ENCODE measurements around the gene EIF4G1. TPM values are rescaled to one million over a fixed set of nuclear protein-coding genes. Genes with fewer than 3 reads are reported as not detected.

EIF4G1 gene
- total RNA-seq, 2 donors from 2014 or later: 263 to 524 TPM

DNA sequence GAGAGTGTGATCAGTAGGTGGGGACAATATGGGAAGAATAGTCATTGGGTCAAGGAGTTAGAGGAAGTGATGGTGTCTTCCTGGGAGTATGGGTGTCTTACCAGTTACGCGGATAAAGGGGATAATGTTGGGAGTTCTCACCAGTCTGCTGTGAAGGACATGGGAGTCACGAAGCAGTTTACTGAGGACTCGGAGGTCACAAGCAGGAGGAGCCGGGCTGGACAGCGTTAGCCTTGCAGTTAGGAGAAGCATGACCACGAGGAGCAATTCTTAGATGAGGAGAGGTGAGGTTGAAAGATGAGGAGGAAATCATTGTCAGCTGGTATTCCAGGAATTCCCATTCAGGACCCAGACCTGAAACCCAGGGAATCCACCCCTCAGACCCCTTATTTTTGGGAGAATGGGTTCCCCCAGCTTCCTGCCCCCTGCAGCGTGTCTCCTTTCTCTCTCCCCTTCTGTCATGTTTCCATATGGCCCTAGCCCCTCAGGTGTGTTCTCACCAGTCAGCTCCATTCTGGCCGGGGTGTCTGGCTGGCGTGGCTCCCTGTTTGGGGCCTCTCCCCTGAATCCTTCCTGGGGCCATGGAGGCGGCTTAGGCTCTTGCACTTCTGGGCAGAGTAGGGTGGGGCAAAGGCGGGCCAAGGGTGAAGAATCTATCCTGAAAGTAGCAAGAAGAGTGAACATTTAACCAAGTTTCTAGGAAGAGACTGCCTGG lies 61.5 kb downstream of the EIF4G1 start:
- Histone ChIP-seq H3K4me1 (peaks cover 4% of the 10 kb centered on the region), H3K9me3 (no peaks in the 10 kb centered on the region), H3K27ac (no peak overlapping the region), H3K36me3 (no peaks in the 10 kb centered on the region), H3K9ac (ENCODE audit: low read depth in 2 of 2, low read length in 2 of 2) (no peak overlapping the region), H3K4me3 (no peak overlapping the region), H3K27me3 (peaks cover 15% of the 10 kb centered on the region)
- no peak for DNase-seq
- intact Hi-C loops (cut with DNase I): loop anchor here (10.0 kb wide), 1 partner anchor 89 kb away; no protein-coding TSS in a partner anchor
- TF ChIP-seq, protein P1, sequence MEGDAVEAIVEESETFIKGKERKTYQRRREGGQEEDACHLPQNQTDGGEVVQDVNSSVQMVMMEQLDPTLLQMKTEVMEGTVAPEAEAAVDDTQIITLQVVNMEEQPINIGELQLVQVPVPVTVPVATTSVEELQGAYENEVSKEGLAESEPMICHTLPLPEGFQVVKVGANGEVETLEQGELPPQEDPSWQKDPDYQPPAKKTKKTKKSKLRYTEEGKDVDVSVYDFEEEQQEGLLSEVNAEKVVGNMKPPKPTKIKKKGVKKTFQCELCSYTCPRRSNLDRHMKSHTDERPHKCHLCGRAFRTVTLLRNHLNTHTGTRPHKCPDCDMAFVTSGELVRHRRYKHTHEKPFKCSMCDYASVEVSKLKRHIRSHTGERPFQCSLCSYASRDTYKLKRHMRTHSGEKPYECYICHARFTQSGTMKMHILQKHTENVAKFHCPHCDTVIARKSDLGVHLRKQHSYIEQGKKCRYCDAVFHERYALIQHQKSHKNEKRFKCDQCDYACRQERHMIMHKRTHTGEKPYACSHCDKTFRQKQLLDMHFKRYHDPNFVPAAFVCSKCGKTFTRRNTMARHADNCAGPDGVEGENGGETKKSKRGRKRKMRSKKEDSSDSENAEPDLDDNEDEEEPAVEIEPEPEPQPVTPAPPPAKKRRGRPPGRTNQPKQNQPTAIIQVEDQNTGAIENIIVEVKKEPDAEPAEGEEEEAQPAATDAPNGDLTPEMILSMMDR (IDR thresholded peaks at IDR 0.05): no peak

DNA sequence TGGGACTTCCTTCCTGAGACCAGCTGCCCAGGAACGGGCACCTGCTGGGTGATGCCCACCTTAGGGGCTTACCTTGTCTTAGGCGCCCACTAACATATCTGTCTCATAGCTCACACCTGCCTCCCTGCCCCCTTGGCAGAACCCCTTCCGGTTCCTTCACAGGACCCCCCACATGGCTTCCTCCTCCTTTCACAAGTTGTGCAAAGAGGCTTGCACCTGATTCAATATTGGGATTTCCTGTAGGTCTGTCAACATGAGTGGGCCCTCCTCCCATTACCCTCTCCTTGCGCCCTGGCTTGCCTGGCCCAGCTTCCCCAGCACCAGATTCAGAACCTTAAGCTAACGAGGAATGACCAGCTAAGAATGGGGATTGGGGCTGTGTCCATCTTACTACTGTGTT lies 63.0 kb downstream of the EIF4G1 start:
- TF ChIP-seq, protein P1 (IDR thresholded peaks at IDR 0.05): no peak
- no peak for DNase-seq
- no peak overlapping the region for H3K27ac ChIP-seq
- H3K9me3 ChIP-seq: no peaks in the 10 kb centered on the region
- H3K4me1 ChIP-seq: peaks cover 9% of the 10 kb centered on the region
- no peak overlapping the region for H3K9ac ChIP-seq (ENCODE audit: low read depth in 2 of 2, low read length in 2 of 2)
- peaks cover 30% of the 10 kb centered on the region for H3K27me3 ChIP-seq
- H3K4me3 ChIP-seq: no peak overlapping the region
- no peaks in the 10 kb centered on the region for H3K36me3 ChIP-seq
- intact Hi-C loops (cut with DNase I): loop anchor here (10.0 kb wide), 1 partner anchor 87 kb away; no protein-coding TSS in a partner anchor

DNA sequence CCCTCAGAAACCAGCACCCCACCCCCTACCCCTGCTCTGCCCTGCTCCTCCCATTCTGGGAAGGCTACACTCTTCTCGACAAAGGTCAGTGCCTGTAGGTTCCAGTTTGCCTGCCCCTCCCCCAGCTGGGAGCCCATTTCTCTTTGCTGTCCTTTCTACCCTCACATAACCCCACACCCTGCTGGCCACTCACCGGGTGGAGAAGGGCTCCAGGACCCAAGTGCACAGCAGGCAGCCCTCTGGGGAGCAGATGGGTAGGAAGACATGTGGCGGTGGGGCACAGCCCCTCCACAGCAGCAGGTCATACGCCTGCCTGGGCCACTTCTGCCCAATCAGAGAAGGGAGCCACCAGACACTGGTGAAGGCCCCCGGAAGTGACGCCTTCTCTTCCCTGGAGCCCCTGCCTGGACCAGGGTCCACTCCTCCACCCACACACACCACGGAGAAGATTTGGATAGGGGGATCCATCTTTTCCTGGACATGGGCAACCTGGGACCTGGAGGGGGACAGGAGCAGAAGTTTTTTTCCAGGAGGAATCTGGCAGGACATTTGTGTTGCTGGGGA lies 63.6 kb downstream of the EIF4G1 start, which contains the start of gene THPO:
TSS of gene THPO (minus strand) at position 326 of the 564 bp plus-strand sequence. CDS start 1,948 bp downstream, outside the sequence.
- TF ChIP-seq, protein P1 (IDR thresholded peaks at IDR 0.05): no peak
- H3K36me3 ChIP-seq: no peaks in the 10 kb centered on the region
- no peak within 1 kb of the TSS for H3K4me3 ChIP-seq
- intact Hi-C loops (cut with DNase I): loop anchor here (10.0 kb wide), 1 partner anchor 87 kb away; no protein-coding TSS in a partner anchor
- no peaks in the 10 kb centered on the region for H3K9me3 ChIP-seq
- H3K4me1 ChIP-seq: peaks cover 9% of the 10 kb centered on the region
- DNase-seq: no peak
- peak within 1 kb of the TSS; percentile 47 for H3K27ac ChIP-seq
- peaks cover 30% of the 10 kb centered on the region for H3K27me3 ChIP-seq
- peak within 1 kb of the TSS; percentile 13 to 52 for H3K9ac ChIP-seq (ENCODE audit: low read depth in 2 of 2, low read length in 2 of 2)

DNA sequence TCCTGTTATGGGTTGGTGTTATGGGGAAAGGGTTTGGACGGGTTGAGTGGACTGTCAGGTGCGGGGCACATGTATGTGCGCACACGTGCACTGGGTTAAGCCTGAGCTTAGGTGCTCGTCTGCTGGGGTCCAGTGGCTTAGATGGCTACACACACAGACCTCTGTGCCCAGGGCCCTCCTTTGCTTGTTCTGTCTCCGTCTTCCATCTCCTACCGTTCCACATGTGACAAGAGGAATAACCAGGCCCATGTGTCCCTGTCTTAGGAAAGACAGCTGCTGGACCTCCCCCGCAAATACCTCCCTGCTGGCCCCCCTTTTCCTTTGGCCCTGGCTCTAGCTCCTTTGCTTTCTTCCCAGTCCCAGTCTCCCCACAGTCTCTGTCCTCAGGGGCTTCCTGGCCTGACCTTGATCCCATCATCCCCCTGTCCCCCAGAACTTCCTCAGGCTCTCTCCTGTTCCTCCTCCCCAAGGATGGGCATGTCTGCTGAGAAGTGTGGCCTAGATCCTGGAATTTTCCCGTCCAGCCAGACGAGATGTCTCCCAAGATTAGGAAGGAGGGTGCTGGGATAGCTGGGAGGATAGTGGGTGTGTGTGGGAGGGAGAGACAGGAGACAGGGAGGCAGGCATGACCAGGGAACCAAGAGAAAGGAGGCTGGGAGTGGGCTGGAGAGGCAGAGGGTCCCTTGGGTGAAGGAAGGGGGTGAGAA lies 64.4 kb downstream of the EIF4G1 start:
- H3K4me3 ChIP-seq: no peak overlapping the region
- H3K4me1 ChIP-seq: peaks cover 9% of the 10 kb centered on the region
- TF ChIP-seq, protein P1 (IDR thresholded peaks at IDR 0.05): no peak
- DNase-seq: no peak
- H3K27me3 ChIP-seq: peaks cover 30% of the 10 kb centered on the region
- peak overlapping the region; percentile 13 to 52 for H3K9ac ChIP-seq (ENCODE audit: low read depth in 2 of 2, low read length in 2 of 2)
- intact Hi-C loops (cut with DNase I): loop anchor here (10.0 kb wide), 1 partner anchor 86 kb away; no protein-coding TSS in a partner anchor
- H3K36me3 ChIP-seq: no peaks in the 10 kb centered on the region
- no peaks in the 10 kb centered on the region for H3K9me3 ChIP-seq
- H3K27ac ChIP-seq: peak overlapping the region; percentile 47
